Prostate gland (tissue), 2 donors: Measurements from ENCODE around the gene POPDC3.

ENCODE experiments used
- POLR2A ChIP-seq: fragments of 450-650 bp; IDR thresholded peaks from one replicate; pipeline ENCODE4 v1.6.1; 2016; ENCODE audit warnings: antibody characterized with exemption, mild to moderate bottlenecking
- TF ChIP-seq, protein P1 (sequence below), 4 experiments: fragments of 200-600 bp in 2 of 4; fragments of 450-650 bp in 2 of 4; sonication (generic) in 2 of 4; IDR thresholded peaks; 1 replicate in 3 of 4; 2 replicates in 1 of 4; pipeline ENCODE4 v1.5.1; 2016 to 2019; ENCODE audit warnings: antibody characterized with exemption in 4 of 4, mild to moderate bottlenecking in 2 of 4, moderate library complexity in 2 of 4

- TF ChIP-seq, protein P1, sequence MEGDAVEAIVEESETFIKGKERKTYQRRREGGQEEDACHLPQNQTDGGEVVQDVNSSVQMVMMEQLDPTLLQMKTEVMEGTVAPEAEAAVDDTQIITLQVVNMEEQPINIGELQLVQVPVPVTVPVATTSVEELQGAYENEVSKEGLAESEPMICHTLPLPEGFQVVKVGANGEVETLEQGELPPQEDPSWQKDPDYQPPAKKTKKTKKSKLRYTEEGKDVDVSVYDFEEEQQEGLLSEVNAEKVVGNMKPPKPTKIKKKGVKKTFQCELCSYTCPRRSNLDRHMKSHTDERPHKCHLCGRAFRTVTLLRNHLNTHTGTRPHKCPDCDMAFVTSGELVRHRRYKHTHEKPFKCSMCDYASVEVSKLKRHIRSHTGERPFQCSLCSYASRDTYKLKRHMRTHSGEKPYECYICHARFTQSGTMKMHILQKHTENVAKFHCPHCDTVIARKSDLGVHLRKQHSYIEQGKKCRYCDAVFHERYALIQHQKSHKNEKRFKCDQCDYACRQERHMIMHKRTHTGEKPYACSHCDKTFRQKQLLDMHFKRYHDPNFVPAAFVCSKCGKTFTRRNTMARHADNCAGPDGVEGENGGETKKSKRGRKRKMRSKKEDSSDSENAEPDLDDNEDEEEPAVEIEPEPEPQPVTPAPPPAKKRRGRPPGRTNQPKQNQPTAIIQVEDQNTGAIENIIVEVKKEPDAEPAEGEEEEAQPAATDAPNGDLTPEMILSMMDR (IDR thresholded peaks at IDR 0.05), result no peak
- no peak for TF ChIP-seq POLR2A
These were observed 46.9 kb upstream of the POPDC3 start for GRCh38 chr6:105226598-105227294.
